Measurements from ENCODE around the gene MSX1. TPM values are rescaled to one million over a fixed set of nuclear protein-coding genes. Genes with fewer than 3 reads are reported as not detected.
A peak's percentile ranks its signal among the peaks of the same experiment; 100 is the strongest.

Gene MSX1
- total RNA-seq, 3 donors from 2014 or later (not counting 1 experiment from before 2014, with no cell fraction given): not detected

DNA sequence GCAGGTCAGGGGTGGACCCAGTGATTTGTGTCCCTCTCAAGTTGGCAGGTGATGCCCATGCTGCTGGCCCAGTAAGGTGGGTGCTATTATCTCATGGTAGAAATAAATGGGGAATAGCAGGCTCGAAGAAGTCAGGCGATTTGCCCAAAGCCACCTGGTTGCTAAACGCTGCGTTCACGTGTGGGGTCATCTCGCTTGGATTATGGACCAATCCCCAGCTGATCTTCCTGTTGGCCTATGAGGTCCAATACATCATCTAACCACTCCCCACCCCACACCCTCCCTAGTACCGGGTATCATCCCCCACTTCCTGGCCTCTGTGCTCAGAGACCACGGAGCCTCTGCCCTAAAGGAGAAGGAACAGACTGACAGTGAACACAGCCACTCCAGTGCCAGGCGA lies 18.3 kb upstream of the MSX1 start:
- Mint-ChIP-seq H3K4me1 (peaks cover 6 to 10% of the 10 kb centered on the region in 2 donors), H3K27me3 (ENCODE audit: low read depth in 2 of 2) (peaks cover 12 to 19% of the 10 kb centered on the region in 2 donors), H3K27ac (no peak overlapping the region), H3K4me3 (no peak overlapping the region), H3K36me3 (no peaks in the 10 kb centered on the region), H3K9me3 (no peaks in the 10 kb centered on the region)
- Histone ChIP-seq H3K27ac (ENCODE audit: low read length) (no peak overlapping the region), H3K4me1 (ENCODE audit: control insufficient read depth, insufficient read depth, low read length) (no peaks in the 10 kb centered on the region), H3K36me3 (ENCODE audit: control insufficient read depth, insufficient read depth, low read length) (no peaks in the 10 kb centered on the region), H3K27me3 (ENCODE audit: control insufficient read depth, insufficient read depth, low read length) (no peaks in the 10 kb centered on the region), H3K4me3 (ENCODE audit: low read length) (no peak overlapping the region), H3K9me3 (ENCODE audit: control insufficient read depth, insufficient read depth, low read length) (peaks cover under 1% of the 10 kb centered on the region)
- TF ChIP-seq CTCF (IDR thresholded peaks at IDR 0.05): no peak
- intact Hi-C loops (cut with micrococcal nuclease): no loop called here
- ATAC-seq: no peak
- 73% methylated on average over 9 of the region's 9 CpGs for WGBS (ENCODE audit: insufficient coverage)
- no peak for DNase-seq

GRCh38 chr4:4842476-4843441 lies 16.7 kb upstream of the MSX1 start:
- Histone ChIP-seq H3K4me1 (ENCODE audit: control insufficient read depth, insufficient read depth, low read length) (no peaks in the 10 kb centered on the region), H3K27me3 (ENCODE audit: control insufficient read depth, insufficient read depth, low read length) (no peaks in the 10 kb centered on the region), H3K4me3 (ENCODE audit: low read length) (no peak overlapping the region), H3K27ac (ENCODE audit: low read length) (no peak overlapping the region), H3K36me3 (ENCODE audit: control insufficient read depth, insufficient read depth, low read length) (no peaks in the 10 kb centered on the region), H3K9me3 (ENCODE audit: control insufficient read depth, insufficient read depth, low read length) (no peaks in the 10 kb centered on the region)
- H3K36me3 Mint-ChIP-seq: no peaks in the 10 kb centered on the region
- H3K27me3 Mint-ChIP-seq (ENCODE audit: low read depth in 2 of 2): peaks cover 17 to 26% of the 10 kb centered on the region in 2 donors
- DNase-seq (peak in 1 of 2 donors; percentile 19), ATAC-seq (peak; percentile 12 to 68 (median 40))
- no peak overlapping the region for H3K27ac Mint-ChIP-seq
- intact Hi-C loops (cut with micrococcal nuclease): no loop called here
- peaks cover 6 to 10% of the 10 kb centered on the region in 2 donors for H3K4me1 Mint-ChIP-seq
- no peaks in the 10 kb centered on the region for H3K9me3 Mint-ChIP-seq
- TF ChIP-seq CTCF (IDR thresholded peaks at IDR 0.05): no peak
- WGBS (ENCODE audit: insufficient coverage): 85% methylated on average over 15 of the region's 15 CpGs
- H3K4me3 Mint-ChIP-seq: no peak overlapping the region

- H3K27ac Mint-ChIP-seq: no peak overlapping the region
- no peaks in the 10 kb centered on the region for H3K9me3 ChIP-seq (ENCODE audit: control insufficient read depth, insufficient read depth, low read length)
- H3K4me1 Mint-ChIP-seq: peaks cover 6 to 10% of the 10 kb centered on the region in 2 donors
- H3K27me3 ChIP-seq (ENCODE audit: control insufficient read depth, insufficient read depth, low read length): no peaks in the 10 kb centered on the region
- intact Hi-C loops (cut with micrococcal nuclease): no loop called here
- H3K36me3 ChIP-seq (ENCODE audit: control insufficient read depth, insufficient read depth, low read length): no peaks in the 10 kb centered on the region
- no peak overlapping the region for H3K4me3 ChIP-seq (ENCODE audit: low read length)
- H3K4me1 ChIP-seq (ENCODE audit: control insufficient read depth, insufficient read depth, low read length): no peaks in the 10 kb centered on the region
- peaks cover 19 to 35% of the 10 kb centered on the region in 2 donors for H3K27me3 Mint-ChIP-seq (ENCODE audit: low read depth in 2 of 2)
- no peak for DNase-seq
- H3K9me3 Mint-ChIP-seq: no peaks in the 10 kb centered on the region
- 79% methylated on average over 15 of the region's 16 CpGs for WGBS (ENCODE audit: insufficient coverage)
- TF ChIP-seq CTCF (IDR thresholded peaks at IDR 0.05): no peak
- no peaks in the 10 kb centered on the region for H3K36me3 Mint-ChIP-seq
- no peak overlapping the region for H3K27ac ChIP-seq (ENCODE audit: low read length)
- no peak for ATAC-seq
- H3K4me3 Mint-ChIP-seq: no peak overlapping the region
These were observed 15.7 kb upstream of the MSX1 start for GRCh38 chr4:4843635-4844291.

Measured in natural killer cell (primary cell).